Body of pancreas (tissue), 4 donors: ENCODE data around the gene PICK1.

Experiments used
- POLR2A ChIP-seq, 3 donors: fragments of 450-650 bp; IDR thresholded peaks; one replicate each; pipeline ENCODE4 v1.6.1; 2016; ENCODE audit warnings: antibody characterized with exemption in 3 of 3, mild to moderate bottlenecking in 2 of 3
- TF ChIP-seq, protein P1 (sequence below), 7 experiments: fragments of 450-650 bp in 4 of 7; fragments of 200-600 bp in 3 of 7; sonication (generic) in 3 of 7; IDR thresholded peaks; one replicate each; pipeline ENCODE4 v1.5.1; 2016 to 2019; ENCODE audit warnings: antibody characterized with exemption in 7 of 7

- TF ChIP-seq, protein P1, sequence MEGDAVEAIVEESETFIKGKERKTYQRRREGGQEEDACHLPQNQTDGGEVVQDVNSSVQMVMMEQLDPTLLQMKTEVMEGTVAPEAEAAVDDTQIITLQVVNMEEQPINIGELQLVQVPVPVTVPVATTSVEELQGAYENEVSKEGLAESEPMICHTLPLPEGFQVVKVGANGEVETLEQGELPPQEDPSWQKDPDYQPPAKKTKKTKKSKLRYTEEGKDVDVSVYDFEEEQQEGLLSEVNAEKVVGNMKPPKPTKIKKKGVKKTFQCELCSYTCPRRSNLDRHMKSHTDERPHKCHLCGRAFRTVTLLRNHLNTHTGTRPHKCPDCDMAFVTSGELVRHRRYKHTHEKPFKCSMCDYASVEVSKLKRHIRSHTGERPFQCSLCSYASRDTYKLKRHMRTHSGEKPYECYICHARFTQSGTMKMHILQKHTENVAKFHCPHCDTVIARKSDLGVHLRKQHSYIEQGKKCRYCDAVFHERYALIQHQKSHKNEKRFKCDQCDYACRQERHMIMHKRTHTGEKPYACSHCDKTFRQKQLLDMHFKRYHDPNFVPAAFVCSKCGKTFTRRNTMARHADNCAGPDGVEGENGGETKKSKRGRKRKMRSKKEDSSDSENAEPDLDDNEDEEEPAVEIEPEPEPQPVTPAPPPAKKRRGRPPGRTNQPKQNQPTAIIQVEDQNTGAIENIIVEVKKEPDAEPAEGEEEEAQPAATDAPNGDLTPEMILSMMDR (IDR thresholded peaks at IDR 0.05) = no peak
- no peak for TF ChIP-seq POLR2A (IDR thresholded peaks at IDR 0.05)
These were observed 29.7 kb downstream of the PICK1 start for GRCh38 chr22:38086942-38087341.
